ENCODE data around the gene STK32B. TPM values are rescaled to one million over a fixed set of nuclear protein-coding genes. Genes with fewer than 3 reads are reported as not detected.

Gene STK32B
- total and polyA plus RNA-seq, 7 donors, result 0.14 to 0.73 (median 0.52) TPM

GRCh38 chr4:5141802-5142201 lies 90.5 kb downstream of the STK32B start:
- no peak overlapping the region for H3K4me3 ChIP-seq
- H3K9me3 ChIP-seq, result no peaks in the 10 kb centered on the region
- intact Hi-C loops (cut with DNase I), result no loop called here
- ATAC-seq (no peak), DNase-seq (no peak)
- 84 to 92% (median 87%) methylated on average over 4 of the region's 4 CpGs for WGBS, 3 donors
- no peak overlapping the region for H3K27ac ChIP-seq
- no peaks in the 10 kb centered on the region for H3K36me3 ChIP-seq (ENCODE audit: insufficient read depth in 1 of 2, low read depth in 1 of 2)
- no peak for TF ChIP-seq CTCF (IDR thresholded peaks at IDR 0.05)
- H3K4me1 ChIP-seq, result no peaks in the 10 kb centered on the region
- no peaks in the 10 kb centered on the region for H3K27me3 ChIP-seq (ENCODE audit: insufficient read depth in 3 of 3, low read length in 2 of 3)

- Histone ChIP-seq H3K4me3 (no peak overlapping the region), H3K27me3 (ENCODE audit: insufficient read depth in 3 of 3, low read length in 2 of 3) (no peaks in the 10 kb centered on the region), H3K36me3 (ENCODE audit: insufficient read depth in 1 of 2, low read depth in 1 of 2) (no peaks in the 10 kb centered on the region), H3K9me3 (no peaks in the 10 kb centered on the region), H3K4me1 (no peaks in the 10 kb centered on the region), H3K27ac (no peak overlapping the region)
- WGBS, 3 donors, result 77 to 82% (median 79%) methylated on average over 3 of the region's 3 CpGs
- no peak for ATAC-seq
- DNase-seq, result no peak
- peak; percentile 27 for TF ChIP-seq CTCF (IDR thresholded peaks at IDR 0.05)
- intact Hi-C loops (cut with DNase I), result no loop called here
These were observed 91.4 kb downstream of the STK32B start for GRCh38 chr4:5142726-5143125.

- Histone ChIP-seq H3K27ac (no peak overlapping the region), H3K27me3 (ENCODE audit: insufficient read depth in 3 of 3, low read length in 2 of 3) (no peaks in the 10 kb centered on the region), H3K4me3 (no peak overlapping the region), H3K36me3 (ENCODE audit: insufficient read depth in 1 of 2, low read depth in 1 of 2) (no peaks in the 10 kb centered on the region), H3K9me3 (no peaks in the 10 kb centered on the region), H3K4me1 (no peaks in the 10 kb centered on the region)
- ATAC-seq (no peak), DNase-seq (no peak)
- no peak for TF ChIP-seq CTCF (IDR thresholded peaks at IDR 0.05)
- intact Hi-C loops (cut with DNase I), result no loop called here
- WGBS, 3 donors, result 84 to 87% (median 84%) methylated on average over 3 of the region's 3 CpGs
These were observed 92.1 kb downstream of the STK32B start for GRCh38 chr4:5143306-5143861.

- 66 to 89% (median 74%) methylated on average over 4 of the region's 4 CpGs for WGBS, 3 donors
- Histone ChIP-seq H3K36me3 (ENCODE audit: insufficient read depth in 1 of 2, low read depth in 1 of 2) (no peaks in the 10 kb centered on the region), H3K27ac (no peak overlapping the region), H3K4me1 (no peaks in the 10 kb centered on the region), H3K27me3 (ENCODE audit: insufficient read depth in 3 of 3, low read length in 2 of 3) (no peaks in the 10 kb centered on the region), H3K9me3 (no peaks in the 10 kb centered on the region), H3K4me3 (no peak overlapping the region)
- ATAC-seq, result peak in 1 of 4 donors; percentile 77
- TF ChIP-seq CTCF (IDR thresholded peaks at IDR 0.05), result no peak
- peak; percentile 38 to 72 for DNase-seq
- intact Hi-C loops (cut with DNase I), result no loop called here
These were observed 92.7 kb downstream of the STK32B start for GRCh38 chr4:5143940-5144339.

- intact Hi-C loops (cut with DNase I), result no loop called here
- no peak overlapping the region for H3K4me3 ChIP-seq
- TF ChIP-seq CTCF (IDR thresholded peaks at IDR 0.05), result no peak
- no peaks in the 10 kb centered on the region for H3K36me3 ChIP-seq (ENCODE audit: insufficient read depth in 1 of 2, low read depth in 1 of 2)
- WGBS, 3 donors, result 54 to 85% (median 78%) methylated on average over 2 of the region's 2 CpGs
- H3K9me3 ChIP-seq, result no peaks in the 10 kb centered on the region
- ATAC-seq, result peak in 1 of 4 donors; percentile 40
- H3K27ac ChIP-seq, result no peak overlapping the region
- DNase-seq, result no peak
- H3K27me3 ChIP-seq (ENCODE audit: insufficient read depth in 3 of 3, low read length in 2 of 3), result no peaks in the 10 kb centered on the region
- H3K4me1 ChIP-seq, result no peaks in the 10 kb centered on the region
These were observed 93.1 kb downstream of the STK32B start for GRCh38 chr4:5144384-5144783.

Data from psoas muscle (tissue), 8 donors.